HG02759 (cell line): ENCODE data around the gene ZRANB1.

ENCODE experiments used
- ATAC-seq: cut with Tn5 transposase; IDR thresholded peaks from one replicate; pipeline ENCODE4 v1.9.1; 2021; ENCODE audit warnings: mild to moderate bottlenecking, moderate library complexity; ENCODE audit not compliant: unreplicated experiment

ZRANB1 gene

DNA sequence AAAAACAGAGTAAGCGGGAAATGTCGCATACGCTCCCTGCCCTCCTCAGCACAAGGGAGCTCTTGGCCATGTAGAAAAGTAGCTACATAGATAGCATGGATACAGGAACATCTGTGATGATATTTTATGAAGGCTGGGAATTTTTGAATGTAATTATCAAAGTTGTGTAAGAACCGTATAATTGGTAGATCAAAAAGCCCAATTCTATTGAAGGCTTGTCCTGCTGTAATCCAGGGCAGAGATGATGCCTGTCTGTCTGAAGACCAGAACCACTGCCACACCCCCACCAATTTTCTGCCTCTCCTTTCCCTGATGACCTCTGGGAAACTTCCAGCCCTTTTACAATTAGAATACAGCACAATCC is 51.4 kb downstream of the ZRANB1 start:
- ATAC-seq = no peak

DNA sequence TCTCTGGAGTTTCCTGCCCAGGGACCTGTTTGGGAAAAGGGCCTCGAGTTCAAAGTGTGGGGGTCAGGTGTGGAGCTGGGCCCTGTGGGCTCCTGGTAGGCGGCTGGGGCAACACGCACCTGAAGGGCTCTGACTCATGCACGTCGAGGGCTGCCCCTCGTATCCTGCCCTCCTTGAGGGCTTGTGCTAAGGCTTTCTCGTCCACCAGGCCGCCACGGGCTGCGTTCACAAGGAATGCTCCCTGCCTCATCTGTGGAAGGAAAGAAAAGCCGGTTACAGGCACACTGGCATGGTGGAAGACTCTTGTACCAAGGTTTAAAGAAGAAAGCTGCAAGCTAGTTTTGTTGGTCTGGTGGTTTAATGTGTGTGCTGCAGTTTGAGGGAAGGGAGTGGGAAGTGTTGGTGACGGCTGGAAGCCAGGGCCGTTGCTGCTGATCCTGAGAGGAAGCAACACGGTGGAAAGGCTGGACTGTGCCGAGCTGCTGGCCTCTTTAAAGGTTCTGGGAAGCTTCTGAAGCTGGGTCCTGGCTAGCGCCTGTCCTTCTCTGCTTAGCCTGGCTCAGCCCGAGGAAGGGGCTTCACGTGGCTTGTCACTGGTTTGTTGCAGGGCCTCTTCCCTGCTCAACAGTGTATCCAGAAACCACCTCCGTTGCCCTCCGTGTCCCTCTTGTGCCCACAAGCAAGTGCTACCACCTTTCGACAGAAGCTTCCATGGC is 52.0 kb downstream of the ZRANB1 start:
- ATAC-seq = no peak

DNA sequence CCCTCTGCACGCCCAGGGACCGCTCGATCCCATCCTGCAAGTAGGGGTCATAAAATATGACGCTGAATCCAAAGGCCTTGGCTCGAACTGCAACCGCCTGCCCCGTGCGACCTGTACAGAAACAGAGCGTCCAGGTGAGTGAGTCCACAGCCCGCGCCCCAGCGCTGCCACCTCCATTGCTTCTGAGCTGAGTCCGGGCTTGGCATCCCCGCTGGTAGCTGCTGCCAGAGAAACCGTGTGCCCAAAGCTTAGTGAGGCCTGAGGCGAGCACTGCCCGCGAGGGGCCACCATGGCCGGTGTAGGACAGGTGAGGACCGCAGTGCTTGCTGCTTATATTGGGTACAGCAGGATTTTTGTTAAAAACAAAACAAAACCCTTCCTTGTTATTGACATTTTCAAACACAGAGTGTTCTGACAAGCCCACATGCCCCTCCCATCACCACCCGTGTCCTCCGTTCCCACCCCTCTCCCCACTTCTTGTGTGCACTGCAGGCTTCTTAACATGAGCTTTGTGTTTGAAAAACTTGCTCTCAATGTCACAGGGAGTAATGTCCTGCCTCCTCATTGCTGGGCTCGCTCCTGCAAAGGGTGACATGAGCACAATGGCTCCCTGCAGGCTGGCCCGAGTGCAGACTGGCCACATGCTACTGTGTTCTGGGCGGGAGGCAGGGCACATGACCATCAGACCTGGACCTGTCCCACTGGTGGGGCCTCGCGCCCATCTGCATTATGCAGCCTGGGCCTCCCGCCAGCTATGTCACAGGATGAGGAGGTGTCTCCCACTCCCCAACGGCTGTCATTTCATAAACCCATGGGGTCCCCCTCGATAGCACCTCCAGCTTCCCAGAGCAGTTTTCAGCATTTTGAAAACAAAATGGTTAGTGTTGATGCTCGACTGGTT is 52.9 kb downstream of the ZRANB1 start:
- no peak for ATAC-seq

DNA sequence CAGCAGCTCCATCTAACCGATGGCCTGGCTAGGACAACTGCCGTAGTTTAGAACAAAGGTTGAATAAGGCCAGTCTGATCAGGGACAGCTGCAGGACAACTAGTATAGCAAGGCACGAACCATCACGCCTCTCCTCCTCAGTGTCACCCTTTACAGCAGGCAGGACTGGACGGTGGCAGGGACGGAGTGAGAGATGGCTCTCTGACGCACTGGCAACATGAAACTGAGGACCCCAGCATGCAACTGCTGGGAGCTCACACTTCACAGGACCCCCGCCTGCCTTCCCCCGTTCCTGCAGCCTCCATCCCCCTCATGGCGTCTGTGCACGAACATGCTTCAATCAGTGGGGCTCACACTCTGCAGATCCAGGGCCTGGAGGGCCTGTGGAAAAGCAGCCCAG is 53.7 kb downstream of the ZRANB1 start:
- ATAC-seq = no peak

DNA sequence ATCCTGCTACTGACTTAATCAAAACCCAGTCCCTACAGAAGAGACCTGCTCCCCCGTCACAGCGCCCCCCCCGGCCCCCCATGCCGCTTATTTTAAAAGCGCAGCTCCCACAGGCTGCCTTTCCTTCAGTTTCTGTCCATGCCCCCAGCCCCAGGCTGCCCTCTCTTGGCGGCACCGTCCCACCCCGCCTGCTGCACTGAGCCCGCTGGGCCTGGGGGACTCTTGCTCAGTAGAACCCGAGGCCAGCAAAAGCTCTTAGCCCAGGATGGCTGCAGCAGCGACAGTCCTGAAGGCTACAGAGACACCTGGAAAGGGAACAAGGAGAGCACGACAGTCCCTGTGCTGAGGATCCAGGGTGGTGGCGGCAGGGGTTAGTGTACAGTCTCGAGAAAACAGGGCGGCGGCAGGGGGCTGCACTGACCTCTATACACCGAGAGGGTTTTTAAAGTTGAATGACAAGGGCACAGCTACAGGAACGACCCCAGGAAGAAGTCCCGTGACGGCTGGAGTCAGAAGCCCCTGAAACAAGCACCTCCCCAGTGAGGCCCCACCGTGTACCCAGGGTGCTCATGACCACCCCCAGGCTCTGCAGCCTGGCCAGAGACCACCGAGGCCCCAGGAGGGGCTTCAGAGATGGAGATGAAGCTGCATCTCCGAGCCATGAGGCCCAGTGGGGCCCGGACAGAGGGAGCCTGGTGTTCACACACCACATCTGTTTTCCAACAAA is 54.4 kb downstream of the ZRANB1 start:
- no peak for ATAC-seq

DNA sequence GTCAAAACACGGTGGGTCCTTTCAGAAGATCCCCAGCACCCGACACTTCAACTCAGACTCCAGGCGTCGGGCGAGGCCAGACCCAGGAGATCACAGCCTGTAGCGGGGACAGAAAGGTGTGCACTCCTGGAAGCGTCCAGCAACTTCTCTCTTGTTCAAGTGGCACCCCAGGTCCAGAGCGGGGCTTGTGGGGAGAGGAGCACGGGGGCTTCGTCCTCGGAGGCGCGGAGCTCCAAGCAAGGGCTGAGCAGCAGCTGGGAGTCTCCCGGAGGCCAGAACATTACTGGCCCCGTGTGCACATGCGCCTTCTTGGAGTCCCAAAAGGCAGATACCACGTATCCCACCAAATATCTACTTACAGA is 54.9 kb downstream of the ZRANB1 start:
- ATAC-seq = no peak

DNA sequence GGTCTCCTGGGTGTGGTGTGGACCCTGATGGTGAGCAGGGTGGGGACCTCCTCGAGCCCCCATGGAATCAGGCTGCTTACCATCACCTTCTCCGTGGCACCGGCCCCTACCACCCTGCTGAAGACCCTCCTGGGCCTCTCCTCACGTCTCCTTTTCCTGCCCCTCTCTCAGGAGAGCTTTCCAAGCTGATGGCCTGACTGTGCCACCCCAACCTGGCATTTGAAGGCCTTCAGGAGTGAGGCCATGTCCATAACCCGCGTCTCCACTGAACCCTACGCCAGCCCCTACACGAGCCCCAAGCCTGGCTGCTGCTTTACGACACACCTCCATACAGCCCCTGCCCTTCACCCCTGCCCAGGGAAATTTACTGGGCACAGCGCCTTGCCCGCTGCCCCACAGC is 55.4 kb downstream of the ZRANB1 start:
- ATAC-seq = no peak

DNA sequence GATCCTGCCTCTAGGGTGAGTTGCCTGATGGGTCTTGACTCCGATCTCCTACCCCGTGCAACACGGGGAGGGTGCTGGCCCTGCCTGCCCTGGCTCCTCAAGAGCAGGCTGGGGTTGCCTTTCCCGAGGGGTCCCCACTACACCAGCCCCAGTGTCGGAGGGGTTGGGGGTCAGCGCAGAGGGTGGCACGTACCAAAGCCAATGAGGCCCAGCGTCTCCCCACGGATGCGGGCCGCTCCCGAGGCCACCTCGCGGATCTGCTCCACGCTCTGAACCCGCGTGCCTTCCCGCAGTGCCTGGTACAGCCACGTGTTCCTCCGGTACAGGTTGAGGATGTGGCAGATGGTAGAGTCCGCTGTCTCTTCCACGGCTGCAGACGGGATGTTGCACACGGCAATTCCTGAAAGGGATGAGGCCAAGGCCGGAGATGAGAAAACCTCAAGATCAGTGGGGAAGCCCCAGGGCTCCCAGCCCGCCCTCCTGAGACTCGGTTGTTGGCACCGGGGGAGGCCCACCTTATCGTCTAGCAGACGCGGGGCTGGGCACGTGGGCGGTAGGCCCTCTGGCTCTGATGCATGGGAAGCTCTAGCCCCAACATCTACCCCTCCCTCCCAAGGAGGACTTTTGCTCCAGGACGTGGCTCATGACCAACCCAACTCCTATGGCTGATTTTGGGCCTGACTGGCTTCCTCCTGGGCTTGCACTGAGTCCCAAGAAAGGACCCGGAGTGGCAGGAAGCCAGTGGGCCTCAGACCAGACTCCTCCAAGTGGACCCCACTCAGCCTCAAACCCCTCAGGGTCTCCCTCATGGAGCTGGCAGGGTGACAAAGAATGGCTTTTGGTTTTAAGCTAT is 56.1 kb downstream of the ZRANB1 start:
- ATAC-seq = no peak

DNA sequence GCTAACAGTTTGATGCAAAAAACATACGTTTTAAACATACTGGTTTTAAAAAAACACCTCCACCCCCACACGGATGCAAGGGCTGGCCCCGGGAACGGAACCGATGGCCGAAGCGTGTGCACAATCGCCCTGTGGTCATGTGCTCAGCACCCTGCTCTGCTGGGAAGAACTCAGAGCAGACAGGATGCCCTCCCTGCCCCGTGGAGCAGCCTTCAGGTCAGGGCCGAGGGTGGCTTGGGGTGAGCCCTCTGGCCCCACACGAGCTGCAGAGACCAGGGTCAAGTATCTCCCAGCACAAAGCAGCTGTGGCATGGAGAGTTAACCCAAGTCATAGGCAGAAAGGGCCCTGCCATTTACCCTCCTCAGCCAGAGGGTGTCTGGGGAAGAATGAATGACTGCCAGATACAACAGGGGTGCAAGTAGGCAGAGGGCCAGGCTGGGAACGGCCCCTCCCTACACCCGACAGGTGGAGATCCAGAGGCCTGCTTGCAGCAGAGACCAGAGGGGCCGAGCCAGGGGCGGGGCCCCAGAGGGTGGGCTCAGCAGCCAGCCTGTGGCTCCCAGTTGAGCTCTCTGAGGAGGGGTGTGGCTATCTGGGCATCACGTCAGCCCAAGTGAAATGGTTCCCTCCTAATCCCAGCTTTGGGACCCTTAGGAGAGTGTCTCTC is 56.8 kb downstream of the ZRANB1 start:
- ATAC-seq = no peak

DNA sequence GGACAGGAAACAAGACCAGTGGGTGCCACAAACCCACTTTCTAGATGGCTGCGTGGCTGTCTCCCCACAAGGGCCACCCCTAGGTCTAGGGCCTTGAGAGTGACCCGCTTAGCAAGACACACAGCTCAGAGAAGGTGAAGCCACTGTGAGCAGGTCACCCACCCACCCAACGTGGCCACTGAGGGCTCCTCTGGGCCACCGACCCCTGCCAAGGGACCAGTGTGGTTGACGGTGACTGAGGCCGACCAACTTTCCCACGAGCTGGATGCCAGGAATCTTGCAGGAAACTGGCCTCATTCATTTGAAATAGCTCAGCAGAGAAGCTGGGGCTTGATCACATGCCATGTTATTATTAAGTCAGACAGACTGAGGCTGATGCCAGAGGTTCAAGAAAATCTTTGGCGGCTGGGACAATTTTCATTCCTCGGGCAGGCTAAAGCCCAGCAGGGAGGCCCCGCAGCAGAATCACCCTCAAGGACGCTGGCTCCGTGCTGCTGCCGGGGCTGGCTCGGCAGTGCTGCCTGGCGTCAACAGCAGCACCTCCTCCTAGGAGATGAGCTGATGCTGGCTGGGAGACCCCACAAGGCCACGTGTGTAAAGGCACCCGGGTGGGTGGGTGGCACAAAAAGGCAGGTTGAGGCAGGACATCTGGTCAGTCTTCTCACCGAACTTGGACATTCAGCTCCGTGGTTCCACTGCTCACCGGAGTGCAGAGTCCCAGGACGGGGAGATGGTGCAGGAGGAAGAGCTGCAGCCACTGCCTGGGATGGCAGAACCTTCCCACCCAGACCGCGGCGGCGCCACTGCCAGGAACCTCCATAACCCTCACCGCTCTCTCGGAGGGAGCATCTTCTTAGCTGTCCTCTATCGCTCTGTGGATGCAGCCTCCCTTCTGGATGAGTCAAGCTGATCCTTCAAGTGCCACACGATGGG is 57.8 kb downstream of the ZRANB1 start:
- no peak for ATAC-seq

DNA sequence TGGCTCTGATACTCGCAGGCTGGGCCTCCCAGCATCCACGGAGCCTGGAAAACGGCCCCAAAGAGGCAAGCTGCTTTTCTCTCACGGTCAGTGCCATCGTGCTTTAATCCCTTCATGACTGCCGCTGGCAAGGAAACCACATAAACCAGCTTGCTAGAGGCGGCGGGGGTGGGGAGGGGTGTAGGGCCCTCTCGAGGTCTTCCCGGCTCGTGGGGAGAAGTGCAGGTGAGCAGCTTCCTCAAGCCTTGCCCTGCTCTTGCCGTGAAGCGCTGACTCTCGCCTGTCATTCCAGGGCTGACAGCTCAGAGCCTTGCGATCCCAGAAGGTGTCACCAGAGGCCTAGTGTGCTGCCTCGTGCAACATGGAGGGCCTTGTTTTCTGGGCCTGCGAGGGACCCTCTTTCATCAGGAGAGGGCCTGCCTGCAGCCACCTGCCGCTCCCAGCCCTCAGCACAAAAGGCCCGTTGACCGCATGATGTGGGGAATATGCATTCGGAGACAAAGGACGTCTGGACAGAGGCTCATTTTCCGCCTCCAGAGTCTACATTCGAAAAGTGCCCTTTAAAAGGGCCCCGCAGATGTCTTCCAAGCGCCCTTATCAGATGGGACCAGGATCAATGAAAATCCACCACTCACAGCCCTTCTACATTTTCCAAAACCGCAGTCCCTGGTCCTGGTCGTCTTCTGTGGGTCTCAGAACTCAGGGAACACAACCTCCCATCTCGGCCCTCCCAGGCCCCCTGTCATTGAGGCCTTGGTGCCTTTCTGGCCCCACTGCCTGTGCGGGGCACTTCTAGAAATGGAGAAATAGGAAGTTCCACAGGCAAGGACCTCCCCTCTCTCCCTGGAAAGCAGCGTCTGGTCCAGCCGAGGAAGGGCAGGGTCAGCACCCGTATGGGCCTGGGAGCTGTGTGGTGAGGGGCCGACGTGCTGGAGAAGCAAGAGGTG is 58.7 kb downstream of the ZRANB1 start:
- ATAC-seq = no peak

DNA sequence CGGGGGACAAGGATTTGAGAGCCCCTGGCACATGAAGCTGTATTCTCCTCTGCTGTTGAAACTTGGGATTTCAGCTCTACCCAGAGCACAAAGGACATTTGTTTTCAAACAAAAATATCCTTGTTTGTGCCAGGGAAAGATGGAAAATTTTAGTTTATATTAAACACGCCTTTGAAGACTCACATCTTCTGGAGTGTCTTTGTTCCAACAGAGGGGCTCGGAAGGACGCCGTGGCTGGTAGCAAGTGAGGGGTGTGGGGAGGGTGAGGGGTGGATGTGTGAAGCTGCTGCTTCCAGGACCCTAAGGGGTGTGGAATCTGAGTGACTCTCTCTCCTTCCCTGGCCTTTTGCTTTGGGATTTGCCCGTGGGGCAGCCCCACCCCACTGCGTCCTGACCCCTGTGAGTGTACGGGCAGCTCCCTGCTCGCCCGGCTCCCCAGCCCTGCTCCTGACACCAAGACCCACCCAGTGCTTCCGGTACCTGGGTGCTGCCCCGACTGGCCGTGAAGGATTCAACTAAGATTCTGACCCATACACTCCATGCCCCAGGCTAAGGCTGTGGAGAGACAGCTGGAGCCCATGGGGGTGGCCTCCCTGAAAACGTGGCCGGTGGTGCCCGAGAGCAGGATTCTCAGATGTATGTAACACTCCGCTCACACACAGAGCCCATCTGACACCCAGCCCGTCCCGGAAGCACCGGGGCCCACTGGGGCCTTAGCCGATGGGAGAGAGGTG is 59.6 kb downstream of the ZRANB1 start:
- ATAC-seq = no peak

DNA sequence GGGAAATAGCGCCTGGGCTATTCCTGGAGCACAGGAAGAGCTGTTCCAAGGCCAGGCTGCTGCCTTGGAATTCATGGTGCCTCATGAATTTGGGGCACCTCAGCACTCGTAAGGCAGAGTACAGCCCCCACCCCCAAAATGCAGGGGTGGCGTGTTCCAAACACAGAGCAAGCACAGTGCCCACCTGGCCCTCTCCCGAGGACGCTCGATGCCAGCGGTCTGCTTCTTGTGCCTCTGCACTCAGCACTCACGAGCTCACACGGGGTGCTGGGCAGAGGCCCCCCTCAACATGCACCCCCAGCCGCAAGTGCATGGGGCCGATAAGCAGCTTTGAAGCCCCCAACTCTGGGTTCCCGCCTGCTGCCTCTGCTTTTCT is 60.1 kb downstream of the ZRANB1 start:
- no peak for ATAC-seq

DNA sequence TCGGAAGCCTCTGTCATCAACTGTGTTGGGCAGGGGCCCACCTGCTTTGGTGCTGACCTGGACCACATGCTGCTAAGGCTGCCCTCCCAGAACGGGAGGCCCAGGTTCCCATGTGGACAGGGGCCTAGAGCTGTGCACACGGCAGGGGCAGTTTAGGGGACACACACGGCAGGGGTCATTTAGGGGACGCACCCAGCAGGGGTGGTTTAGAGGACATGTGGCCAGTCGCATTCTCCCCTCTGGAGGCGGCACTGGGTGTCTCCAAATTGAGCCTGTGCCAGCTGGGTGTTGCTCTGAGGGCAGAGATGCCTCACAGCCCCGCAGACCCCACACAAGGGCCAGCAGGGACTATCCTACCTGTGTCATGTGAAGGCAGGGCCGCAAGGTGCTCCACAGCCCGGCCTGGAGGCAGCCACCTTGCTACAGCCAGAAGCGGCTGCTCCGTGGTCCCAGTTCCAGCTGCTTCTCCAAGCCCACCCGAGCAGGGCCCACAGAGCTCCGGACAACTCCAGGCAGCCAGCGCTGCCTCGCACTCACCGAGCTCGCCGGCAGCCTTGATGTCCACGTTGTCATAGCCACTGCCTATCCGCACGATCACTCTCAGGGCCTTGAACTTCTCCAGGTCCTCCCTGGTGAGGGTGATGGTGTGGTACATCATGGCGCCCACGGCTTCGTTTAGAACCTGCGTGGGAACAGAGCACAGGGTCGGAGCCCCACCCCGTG is 60.7 kb downstream of the ZRANB1 start:
- ATAC-seq = no peak

DNA sequence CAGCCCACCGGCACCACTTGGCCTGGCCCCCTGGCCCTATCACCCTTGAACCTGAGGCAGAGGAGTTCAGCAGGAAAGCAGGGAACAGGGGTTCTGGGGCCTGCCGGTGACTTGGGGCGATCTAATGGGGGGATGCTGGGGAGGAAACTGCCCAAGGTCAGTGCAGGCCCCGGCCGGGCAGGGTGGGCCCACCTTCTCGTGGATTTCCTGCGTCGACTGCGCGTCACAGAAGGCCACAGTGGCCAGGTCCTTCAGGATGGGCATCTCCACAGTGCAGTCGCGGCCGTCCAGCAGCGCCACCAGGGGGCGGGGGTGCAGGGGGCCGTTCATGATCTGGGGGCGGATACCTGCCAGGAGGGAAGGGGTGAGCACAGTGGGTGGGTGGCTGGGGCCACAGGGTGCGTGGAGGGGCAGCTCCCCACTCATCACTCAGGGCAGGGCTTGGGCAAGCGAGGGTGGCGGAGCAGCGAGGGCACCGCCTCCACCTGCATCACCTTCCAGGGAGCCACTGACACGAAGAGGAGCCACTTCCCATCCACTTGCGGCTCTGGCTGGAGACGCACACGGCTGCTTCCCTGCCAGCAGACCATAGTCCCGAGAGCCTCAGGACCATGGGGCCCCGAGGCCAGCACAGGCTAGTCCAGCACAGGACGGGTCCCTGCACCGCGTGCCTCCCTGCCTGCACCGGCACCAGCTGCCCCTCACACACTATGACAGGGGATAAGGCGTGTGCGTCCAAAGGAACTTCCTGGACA is 61.4 kb downstream of the ZRANB1 start:
- no peak for ATAC-seq

DNA sequence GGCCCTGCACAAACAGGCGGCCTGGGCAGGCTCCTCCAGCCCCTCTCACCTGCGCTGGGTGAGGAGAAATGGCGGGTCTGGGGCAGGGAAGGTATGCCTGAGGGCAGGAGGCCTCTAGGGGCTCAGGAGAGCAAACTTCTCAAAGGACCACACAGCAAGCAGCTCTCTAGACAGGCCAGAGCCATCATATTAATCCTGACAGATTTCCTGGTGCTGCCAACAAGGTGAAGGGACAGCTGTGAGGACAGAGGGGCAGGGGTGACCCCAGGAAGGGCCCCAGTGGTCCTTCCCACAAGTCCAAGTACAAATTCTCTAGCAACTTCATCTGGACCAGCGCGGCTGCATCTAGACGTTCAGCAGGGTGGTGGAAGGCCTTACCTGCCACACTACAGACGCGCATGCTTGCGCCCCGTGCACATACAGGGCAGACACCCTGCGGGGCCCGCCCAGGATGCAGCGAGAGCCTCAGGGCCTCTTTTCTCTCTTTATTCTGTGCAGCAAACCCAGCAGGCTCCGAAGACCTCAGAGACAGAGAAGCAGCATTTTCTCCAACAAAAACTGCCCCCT is 62.1 kb downstream of the ZRANB1 start:
- no peak for ATAC-seq
